ENCODE results near the gene APC. TPM values are rescaled to one million over a fixed set of nuclear protein-coding genes. Genes with fewer than 3 reads are reported as not detected.

APC gene
- total RNA-seq, 1 experiment from 2014 or later, result 33.7 TPM

DNA sequence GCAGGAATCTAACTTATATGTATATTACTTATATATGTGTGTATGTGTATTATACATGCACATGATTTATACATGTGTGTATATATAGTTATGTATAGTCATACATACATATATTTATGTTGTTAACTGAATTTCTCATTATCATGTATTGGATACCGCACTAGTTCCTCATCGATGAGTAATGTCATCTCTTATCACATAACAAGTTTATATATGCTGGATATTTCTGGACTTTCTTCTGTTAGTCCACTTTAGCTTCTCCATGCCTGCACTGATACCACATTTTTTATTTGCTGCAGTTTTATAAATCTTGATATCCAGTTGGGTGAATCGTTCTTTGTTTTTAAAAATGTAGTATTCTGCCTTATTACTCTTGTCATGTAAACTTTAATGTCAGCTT is 50.2 kb downstream of the APC start:
- ATAC-seq (no peak), DNase-seq (ENCODE audit: low read depth, low spot score) (no peak)
- H3K9me3 ChIP-seq (ENCODE audit: control insufficient read depth, insufficient read depth, low read depth, low read length), result no peaks in the 10 kb centered on the region
- H3K27me3 ChIP-seq (ENCODE audit: control insufficient read depth, insufficient read depth, low read length), result no peaks in the 10 kb centered on the region
- no peaks in the 10 kb centered on the region for H3K4me1 ChIP-seq (ENCODE audit: control insufficient read depth, insufficient read depth, low read length)
- TF ChIP-seq POLR2AphosphoS5 (IDR thresholded peaks at IDR 0.05; ENCODE audit: low read depth, low read length), result no peak
- TF ChIP-seq, protein P1, sequence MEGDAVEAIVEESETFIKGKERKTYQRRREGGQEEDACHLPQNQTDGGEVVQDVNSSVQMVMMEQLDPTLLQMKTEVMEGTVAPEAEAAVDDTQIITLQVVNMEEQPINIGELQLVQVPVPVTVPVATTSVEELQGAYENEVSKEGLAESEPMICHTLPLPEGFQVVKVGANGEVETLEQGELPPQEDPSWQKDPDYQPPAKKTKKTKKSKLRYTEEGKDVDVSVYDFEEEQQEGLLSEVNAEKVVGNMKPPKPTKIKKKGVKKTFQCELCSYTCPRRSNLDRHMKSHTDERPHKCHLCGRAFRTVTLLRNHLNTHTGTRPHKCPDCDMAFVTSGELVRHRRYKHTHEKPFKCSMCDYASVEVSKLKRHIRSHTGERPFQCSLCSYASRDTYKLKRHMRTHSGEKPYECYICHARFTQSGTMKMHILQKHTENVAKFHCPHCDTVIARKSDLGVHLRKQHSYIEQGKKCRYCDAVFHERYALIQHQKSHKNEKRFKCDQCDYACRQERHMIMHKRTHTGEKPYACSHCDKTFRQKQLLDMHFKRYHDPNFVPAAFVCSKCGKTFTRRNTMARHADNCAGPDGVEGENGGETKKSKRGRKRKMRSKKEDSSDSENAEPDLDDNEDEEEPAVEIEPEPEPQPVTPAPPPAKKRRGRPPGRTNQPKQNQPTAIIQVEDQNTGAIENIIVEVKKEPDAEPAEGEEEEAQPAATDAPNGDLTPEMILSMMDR (IDR thresholded peaks at IDR 0.05), result no peak
- TF ChIP-seq SIN3A (IDR thresholded peaks at IDR 0.05; ENCODE audit: borderline replicate concordance, insufficient read depth, low read depth, low read length), result no peak
- TF ChIP-seq, protein P2, sequence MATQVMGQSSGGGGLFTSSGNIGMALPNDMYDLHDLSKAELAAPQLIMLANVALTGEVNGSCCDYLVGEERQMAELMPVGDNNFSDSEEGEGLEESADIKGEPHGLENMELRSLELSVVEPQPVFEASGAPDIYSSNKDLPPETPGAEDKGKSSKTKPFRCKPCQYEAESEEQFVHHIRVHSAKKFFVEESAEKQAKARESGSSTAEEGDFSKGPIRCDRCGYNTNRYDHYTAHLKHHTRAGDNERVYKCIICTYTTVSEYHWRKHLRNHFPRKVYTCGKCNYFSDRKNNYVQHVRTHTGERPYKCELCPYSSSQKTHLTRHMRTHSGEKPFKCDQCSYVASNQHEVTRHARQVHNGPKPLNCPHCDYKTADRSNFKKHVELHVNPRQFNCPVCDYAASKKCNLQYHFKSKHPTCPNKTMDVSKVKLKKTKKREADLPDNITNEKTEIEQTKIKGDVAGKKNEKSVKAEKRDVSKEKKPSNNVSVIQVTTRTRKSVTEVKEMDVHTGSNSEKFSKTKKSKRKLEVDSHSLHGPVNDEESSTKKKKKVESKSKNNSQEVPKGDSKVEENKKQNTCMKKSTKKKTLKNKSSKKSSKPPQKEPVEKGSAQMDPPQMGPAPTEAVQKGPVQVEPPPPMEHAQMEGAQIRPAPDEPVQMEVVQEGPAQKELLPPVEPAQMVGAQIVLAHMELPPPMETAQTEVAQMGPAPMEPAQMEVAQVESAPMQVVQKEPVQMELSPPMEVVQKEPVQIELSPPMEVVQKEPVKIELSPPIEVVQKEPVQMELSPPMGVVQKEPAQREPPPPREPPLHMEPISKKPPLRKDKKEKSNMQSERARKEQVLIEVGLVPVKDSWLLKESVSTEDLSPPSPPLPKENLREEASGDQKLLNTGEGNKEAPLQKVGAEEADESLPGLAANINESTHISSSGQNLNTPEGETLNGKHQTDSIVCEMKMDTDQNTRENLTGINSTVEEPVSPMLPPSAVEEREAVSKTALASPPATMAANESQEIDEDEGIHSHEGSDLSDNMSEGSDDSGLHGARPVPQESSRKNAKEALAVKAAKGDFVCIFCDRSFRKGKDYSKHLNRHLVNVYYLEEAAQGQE (IDR thresholded peaks at IDR 0.05; ENCODE audit: insufficient read depth in 1 of 2, low read depth in 2 of 2, low read length in 1 of 2), result no peak
- TF ChIP-seq TCF7L2 (IDR thresholded peaks at IDR 0.05; ENCODE audit: low read depth, low read length), result no peak
- in situ Hi-C loops (cut with HindIII; ENCODE audit: low pct_unique_long_range_greater_than_20kb, low sequenced_read_pairs) (no loop called here), intact Hi-C loops (cut with micrococcal nuclease; ENCODE audit: unreplicated experiment) (no loop called here)
- ChIA-PET CTCF (no interaction called here), POLR2A (no interaction called here)
- no TSS peak for BruUV-seq (replicated peaks)
- H3K4me3 ChIP-seq (ENCODE audit: low read depth in 2 of 2, low read length in 2 of 2), result no peak overlapping the region
- no peak overlapping the region for H3K27ac ChIP-seq (ENCODE audit: low read length)
- H3K36me3 ChIP-seq (ENCODE audit: control insufficient read depth, insufficient read depth, low read length), result no peaks in the 10 kb centered on the region

DNA sequence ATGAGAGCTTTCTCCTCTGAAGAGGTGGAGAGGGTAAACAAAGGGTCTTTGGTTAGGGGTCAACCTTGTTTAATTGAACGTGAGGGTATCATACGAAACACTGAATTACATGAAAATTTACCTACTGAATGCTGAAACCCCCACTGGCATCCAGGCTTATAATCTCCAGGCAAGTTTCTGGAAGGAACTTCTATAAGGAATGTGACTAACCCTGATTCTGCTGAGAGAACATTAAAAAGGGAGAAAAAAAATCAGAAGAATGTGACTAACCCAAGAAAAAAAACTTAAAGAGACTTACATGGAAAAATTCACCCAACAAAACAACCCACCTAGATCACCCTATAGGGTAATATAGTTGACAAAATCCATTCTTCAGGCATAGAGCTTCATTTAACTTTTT is 55.5 kb downstream of the APC start:
- TF ChIP-seq SIN3A (IDR thresholded peaks at IDR 0.05; ENCODE audit: borderline replicate concordance, insufficient read depth, low read depth, low read length) (no peak), TCF7L2 (IDR thresholded peaks at IDR 0.05; ENCODE audit: low read depth, low read length) (no peak), POLR2AphosphoS5 (IDR thresholded peaks at IDR 0.05; ENCODE audit: low read depth, low read length) (no peak)
- TF ChIP-seq, protein P1 (IDR thresholded peaks at IDR 0.05), result no peak
- TF ChIP-seq, protein P2 (IDR thresholded peaks at IDR 0.05; ENCODE audit: insufficient read depth in 1 of 2, low read depth in 2 of 2, low read length in 1 of 2), result no peak
- intact Hi-C loops (cut with micrococcal nuclease; ENCODE audit: unreplicated experiment) (no loop called here), in situ Hi-C loops (cut with HindIII; ENCODE audit: low pct_unique_long_range_greater_than_20kb, low sequenced_read_pairs) (no loop called here)
- Histone ChIP-seq H3K36me3 (ENCODE audit: control insufficient read depth, insufficient read depth, low read length) (peaks cover 5% of the 10 kb centered on the region; the same call in 1 of the 2 replicates), H3K27me3 (ENCODE audit: control insufficient read depth, insufficient read depth, low read length) (no peaks in the 10 kb centered on the region), H3K9me3 (ENCODE audit: control insufficient read depth, insufficient read depth, low read depth, low read length) (no peaks in the 10 kb centered on the region), H3K4me3 (ENCODE audit: low read depth in 2 of 2, low read length in 2 of 2) (no peak overlapping the region), H3K27ac (ENCODE audit: low read length) (no peak overlapping the region), H3K4me1 (ENCODE audit: control insufficient read depth, insufficient read depth, low read length) (no peaks in the 10 kb centered on the region; the same call in 1 of the 2 replicates)
- ATAC-seq (no peak), DNase-seq (ENCODE audit: low read depth, low spot score) (no peak)
- ChIA-PET POLR2A (no interaction called here), CTCF (no interaction called here)
- TSS peak; percentile 25 for BruUV-seq (replicated peaks)
